Measurements from ENCODE around the gene PSAPL1.

PSAPL1 gene

GRCh38 chr4:7421356-7422150 is 13.2 kb downstream of the PSAPL1 start:
- in situ Hi-C loops (cut with MboI; ENCODE audit: low sequenced_read_pairs) = no loop called here

DNA sequence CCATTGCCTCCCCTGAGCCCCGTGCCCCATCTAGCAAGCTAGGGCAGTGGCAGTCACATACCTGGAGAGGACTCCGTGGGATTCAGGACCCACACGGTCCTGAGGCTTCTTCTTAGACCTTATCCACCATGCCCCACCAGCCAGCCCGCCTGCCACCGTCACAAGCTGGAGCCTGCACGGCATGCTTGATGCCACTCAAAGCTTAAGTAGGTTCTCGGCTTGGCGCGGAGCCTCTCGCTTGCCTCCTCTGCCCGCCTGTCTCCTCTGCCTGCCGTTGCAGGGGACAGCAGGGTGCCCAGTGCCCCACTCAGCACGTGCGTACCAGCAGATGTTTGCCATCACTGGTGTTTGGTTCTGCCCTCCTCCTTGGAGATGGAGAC is 14.1 kb downstream of the PSAPL1 start:
- in situ Hi-C loops (cut with MboI; ENCODE audit: low sequenced_read_pairs) = no loop called here

DNA sequence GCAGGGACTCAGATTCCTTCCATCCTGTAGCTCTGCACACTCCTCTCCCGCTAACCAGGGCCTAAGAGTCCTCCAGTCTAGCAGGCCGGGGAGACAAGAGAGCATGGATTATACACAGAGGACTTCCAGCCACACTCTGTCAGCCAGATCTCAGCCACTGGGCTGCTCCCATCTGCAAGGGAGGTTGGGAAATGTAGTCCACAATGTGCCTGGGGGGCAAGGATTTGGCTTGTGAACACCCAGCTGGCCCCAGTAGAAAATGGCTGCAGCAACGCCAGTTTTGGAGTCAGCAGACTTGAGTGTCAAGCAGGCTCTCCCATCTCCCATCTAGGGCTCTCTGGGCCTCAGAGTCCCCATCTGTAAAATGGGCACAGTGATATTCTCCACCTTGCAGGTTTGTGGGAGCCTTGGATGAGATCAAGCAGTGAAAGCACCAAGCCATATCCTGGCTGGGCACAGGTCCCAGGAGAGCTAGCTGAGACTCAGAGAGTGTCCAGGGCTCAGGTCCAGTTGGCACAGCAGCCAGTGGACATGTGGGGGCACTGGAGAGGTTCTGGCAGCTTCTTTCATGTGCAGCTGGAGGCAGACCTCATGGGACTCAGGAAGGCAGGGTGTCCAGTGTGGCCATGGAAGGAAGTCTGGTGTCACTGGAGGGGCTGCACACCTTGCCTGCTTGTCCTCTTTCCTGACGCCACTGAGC is 14.6 kb downstream of the PSAPL1 start:
- in situ Hi-C loops (cut with MboI; ENCODE audit: low sequenced_read_pairs) = no loop called here

DNA sequence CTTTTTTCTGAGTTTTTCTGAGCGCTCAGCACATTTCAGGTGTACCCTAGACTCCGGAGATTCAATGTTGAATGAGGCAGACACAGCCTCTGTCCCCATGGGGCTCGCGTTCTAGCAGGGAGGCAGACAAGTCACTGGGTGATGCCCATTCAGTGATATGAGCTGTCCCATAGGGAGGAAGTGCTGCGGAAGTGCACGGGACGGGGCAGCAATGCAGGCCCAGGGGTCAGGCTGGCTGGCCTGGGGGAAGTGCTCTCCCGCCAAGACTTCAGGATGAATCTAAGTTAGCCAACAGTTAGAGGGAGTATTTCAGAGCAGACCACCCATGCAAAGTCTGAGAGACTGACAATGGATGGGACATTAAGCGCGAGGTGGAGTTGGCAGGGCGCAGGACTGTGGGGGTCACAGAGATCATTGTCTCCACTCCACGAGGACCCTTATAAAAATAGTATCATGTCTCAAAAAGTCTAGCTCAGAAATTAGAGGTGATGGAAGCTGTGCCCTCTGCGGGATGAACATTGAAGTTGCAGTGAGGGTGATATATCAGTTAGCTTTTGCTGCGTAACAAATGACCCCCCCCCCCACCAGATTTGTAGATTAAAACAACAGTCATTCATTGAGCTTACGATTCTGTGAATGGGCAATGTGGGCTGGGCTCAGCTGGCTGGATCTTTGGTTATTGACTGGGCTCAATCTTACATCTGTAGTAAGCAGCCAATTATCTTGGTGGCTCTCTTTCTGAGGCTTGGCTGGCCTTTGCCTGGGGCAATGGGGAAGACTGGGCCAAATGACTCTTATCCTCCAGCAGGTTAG is 16.4 kb downstream of the PSAPL1 start:
- in situ Hi-C loops (cut with MboI; ENCODE audit: low sequenced_read_pairs) = no loop called here

DNA sequence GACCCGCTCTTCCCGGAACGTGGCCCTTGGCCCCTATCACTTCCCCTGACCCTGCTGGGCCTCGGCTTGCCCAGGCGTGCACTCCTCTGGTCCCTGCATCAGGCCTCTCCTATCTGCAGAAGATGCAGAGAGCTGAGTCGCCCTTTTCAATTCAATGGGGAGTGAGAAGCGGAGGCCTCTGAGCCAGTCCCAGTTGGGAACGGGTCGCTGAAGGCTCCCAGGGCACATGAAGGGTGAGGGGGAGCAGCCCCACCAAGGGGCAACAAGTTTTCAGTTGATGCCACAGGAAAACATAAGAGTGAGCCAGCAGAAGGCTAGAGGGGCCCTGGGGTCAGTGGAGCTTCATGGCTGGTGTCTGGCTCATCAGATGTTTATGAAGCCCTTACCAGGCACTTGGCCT is 17.1 kb downstream of the PSAPL1 start:
- in situ Hi-C loops (cut with MboI; ENCODE audit: low sequenced_read_pairs) = no loop called here

DNA sequence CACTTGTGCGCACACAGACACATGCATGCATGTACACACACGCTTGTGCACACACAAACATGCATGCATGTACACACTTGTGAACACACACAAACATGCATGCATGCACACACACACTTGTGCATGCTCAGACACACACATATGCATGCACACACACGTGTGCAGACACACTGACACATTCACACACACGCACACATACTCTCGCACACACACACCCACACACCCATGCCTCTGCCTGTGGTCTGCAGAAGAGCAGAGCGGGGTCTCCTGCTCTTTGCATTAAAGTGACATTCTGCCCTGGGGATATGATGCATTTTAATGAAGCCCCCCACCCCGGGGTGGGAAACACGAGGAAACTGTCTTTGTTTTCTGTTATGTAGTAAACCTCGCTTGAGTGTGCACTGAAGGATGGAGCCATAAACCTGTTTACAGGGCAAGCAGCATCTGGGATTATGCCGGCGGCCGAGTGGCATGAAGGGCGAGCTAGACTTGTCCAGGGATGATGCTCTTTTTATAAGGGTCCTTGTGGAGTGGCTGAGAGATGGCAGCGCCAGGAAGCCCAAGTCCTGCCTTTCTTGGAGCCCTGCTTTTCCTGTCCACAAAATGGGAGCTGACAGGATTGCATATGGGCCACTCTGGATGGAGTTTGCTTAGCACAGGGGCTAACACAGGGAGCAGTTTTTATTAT is 17.8 kb downstream of the PSAPL1 start:
- in situ Hi-C loops (cut with MboI; ENCODE audit: low sequenced_read_pairs) = no loop called here

- in situ Hi-C loops (cut with MboI; ENCODE audit: low sequenced_read_pairs) = no loop called here
These were observed 18.6 kb downstream of the PSAPL1 start for GRCh38 chr4:7415927-7416686.

- in situ Hi-C loops (cut with MboI; ENCODE audit: low sequenced_read_pairs) = no loop called here
These were observed 19.8 kb downstream of the PSAPL1 start for GRCh38 chr4:7414736-7415510.

DNA sequence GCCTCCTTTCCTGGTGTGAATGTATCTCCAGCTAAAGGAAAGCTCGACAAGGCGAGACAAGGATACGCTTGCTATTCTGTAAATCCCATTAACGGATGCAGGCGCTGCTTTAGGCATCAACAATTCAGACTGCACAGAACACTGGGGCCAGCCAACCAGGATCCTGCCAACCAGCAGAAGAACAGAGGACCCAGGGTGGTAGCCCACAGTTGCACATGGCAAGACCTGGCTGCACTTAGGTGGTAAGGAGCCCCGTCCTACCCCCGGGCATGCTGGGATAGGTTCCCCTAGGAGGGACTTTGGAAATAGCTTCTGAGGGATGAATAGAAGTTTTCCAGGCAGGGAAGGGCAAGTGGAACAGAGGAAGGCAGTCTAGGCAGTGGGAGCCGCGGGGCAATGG is 20.7 kb downstream of the PSAPL1 start:
- in situ Hi-C loops (cut with MboI; ENCODE audit: low sequenced_read_pairs) = no loop called here

DNA sequence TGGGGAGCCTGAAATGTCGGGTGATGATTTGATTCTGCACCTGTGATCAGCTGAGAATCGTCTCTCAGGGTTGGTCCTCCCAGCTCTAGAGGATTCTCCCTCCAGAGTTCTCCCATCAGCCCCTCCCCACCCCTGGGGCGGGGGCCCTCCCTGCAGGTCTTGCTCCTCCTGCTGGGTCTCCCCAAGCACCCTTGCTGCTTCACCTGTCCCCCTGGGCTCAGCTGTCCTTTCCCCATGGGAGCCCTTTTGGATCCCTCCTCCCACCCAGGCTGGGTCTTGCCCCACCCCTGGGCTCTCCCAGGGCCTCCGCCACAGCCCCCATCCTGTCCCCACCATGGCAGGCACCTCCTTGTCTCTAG is 22.2 kb downstream of the PSAPL1 start:
- in situ Hi-C loops (cut with MboI; ENCODE audit: low sequenced_read_pairs) = no loop called here

GRCh38 chr4:7411896-7412553 is 22.7 kb downstream of the PSAPL1 start:
- in situ Hi-C loops (cut with MboI; ENCODE audit: low sequenced_read_pairs) = no loop called here

- in situ Hi-C loops (cut with MboI; ENCODE audit: low sequenced_read_pairs) = no loop called here
These were observed 23.2 kb downstream of the PSAPL1 start for GRCh38 chr4:7411491-7411890.

DNA sequence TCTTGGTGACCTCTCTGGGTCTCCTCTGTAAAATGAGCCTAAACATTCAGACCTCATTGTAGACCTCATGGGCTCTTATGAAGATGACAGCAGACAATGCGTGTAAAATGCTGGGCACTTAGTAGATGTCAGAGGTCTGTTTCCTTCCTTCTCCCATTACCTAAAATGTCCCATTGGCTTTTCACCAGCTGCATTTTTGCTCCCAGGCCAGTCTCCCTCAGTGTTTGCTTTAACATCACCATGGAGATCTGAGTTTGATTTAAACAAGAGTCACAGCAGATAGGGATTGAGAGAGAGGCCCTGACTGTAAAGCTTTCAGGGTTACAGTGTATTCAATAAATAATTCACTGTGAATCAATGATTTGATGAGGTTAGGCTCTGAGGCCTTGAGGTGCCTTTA is 24.3 kb downstream of the PSAPL1 start:
- in situ Hi-C loops (cut with MboI; ENCODE audit: low sequenced_read_pairs) = no loop called here

DNA sequence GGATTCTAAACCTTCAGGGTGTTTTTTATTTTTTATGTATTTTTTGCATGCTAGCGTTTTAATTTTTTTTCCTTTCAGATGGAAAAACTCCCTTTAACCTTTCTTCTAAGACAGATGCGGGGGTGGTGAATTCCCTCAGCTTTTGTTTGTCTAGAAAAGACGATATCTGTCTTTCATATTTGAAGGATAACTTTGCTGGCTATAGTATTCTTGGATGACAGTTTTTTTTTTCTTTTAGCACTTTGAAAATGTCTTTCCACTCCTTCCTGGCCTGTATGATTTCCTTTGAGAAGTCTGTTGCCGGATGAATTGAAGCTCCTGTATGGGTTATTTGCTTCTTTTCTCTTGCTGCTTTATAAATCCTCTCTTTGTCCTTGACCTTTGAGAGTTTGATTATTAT is 26.6 kb downstream of the PSAPL1 start:
- in situ Hi-C loops (cut with MboI; ENCODE audit: low sequenced_read_pairs) = no loop called here

DNA sequence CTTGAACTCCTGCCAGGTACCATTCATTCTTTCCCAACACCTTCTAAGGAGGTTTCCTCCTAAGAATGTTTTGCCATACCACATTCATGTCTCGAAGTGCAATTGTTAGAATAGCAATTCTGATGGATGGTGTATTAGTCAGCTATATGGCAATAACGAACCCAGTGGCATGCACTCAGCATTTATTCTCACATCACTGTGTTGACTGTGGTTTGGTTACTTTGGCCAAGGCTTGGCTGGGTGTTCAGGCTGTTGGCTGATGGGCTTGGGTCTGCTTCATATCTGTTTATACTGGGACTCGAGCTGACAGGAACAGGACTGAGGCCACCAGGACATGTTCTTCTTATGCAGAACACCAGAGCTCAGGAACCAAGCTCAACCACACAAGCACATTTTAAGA is 31.7 kb downstream of the PSAPL1 start:
- in situ Hi-C loops (cut with MboI; ENCODE audit: low sequenced_read_pairs) = no loop called here

GRCh38 chr4:7402526-7402925 is 32.2 kb downstream of the PSAPL1 start:
- in situ Hi-C loops (cut with MboI; ENCODE audit: low sequenced_read_pairs) = no loop called here

- in situ Hi-C loops (cut with MboI; ENCODE audit: low sequenced_read_pairs) = no loop called here
These were observed 33.9 kb downstream of the PSAPL1 start for GRCh38 chr4:7400671-7401298.

- in situ Hi-C loops (cut with MboI; ENCODE audit: low sequenced_read_pairs) = no loop called here
These were observed 35.1 kb downstream of the PSAPL1 start for GRCh38 chr4:7399440-7400234.
